ENCODE data around the gene HOXA13. TPM values are rescaled to one million over a fixed set of nuclear protein-coding genes. Genes with fewer than 3 reads are reported as not detected.

The HOXA13 gene
- total RNA-seq, 1 donor from 2014 or later: 14.5 TPM

DNA sequence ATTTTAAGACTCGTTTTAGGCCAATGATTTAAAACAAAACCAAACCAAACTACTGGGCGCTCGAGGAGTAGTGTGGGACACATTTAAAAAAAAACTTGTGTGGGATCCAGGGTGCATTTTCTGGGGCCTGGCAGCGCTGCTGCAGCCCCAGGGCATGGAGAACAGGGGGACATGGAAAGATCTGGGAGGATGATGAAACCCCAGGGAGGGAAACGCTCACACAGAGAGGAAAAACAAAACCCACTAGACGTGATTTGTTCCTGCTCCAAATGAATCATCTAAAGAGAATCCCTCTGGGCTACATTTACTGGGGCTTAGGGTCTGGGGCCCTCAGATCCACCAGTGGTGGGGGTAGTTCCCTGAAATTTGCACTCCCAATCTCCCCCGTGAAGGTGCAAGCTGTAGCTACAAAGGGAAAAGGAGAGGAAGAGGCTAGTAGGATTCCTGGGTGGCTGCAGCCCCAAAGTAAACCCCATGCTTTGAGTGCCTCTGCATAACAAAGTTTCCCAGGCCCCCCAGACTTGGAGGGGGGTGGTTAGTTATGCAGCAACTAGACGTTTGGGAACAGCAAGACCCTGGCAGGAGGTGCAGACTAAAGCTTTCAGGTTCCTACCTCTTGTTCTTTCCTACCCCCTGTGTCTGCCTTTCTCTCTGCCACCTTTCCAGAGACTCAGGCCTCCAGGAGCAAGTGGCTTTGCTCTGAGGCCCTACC is 14.5 kb upstream of the HOXA13 start:
- Histone ChIP-seq H3K4me3 (no peak overlapping the region), H3K4me1 (peaks cover 39% of the 10 kb centered on the region), H3K9me3 (no peaks in the 10 kb centered on the region), H3K27ac (peak overlapping the region; percentile 76), H3K36me3 (no peaks in the 10 kb centered on the region), H3K27me3 (no peaks in the 10 kb centered on the region)
- peak; percentile 84 to 93 for DNase-seq (ENCODE audit: extremely low spot score in 2 of 2)
- intact Hi-C loops (cut with DNase I): no loop called here
- TF ChIP-seq, protein P1, sequence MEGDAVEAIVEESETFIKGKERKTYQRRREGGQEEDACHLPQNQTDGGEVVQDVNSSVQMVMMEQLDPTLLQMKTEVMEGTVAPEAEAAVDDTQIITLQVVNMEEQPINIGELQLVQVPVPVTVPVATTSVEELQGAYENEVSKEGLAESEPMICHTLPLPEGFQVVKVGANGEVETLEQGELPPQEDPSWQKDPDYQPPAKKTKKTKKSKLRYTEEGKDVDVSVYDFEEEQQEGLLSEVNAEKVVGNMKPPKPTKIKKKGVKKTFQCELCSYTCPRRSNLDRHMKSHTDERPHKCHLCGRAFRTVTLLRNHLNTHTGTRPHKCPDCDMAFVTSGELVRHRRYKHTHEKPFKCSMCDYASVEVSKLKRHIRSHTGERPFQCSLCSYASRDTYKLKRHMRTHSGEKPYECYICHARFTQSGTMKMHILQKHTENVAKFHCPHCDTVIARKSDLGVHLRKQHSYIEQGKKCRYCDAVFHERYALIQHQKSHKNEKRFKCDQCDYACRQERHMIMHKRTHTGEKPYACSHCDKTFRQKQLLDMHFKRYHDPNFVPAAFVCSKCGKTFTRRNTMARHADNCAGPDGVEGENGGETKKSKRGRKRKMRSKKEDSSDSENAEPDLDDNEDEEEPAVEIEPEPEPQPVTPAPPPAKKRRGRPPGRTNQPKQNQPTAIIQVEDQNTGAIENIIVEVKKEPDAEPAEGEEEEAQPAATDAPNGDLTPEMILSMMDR (IDR thresholded peaks at IDR 0.05): no peak
- peak in 1 of 2 donors; percentile 4 for TF ChIP-seq POLR2AphosphoS5 (IDR thresholded peaks at IDR 0.05; ENCODE audit: insufficient read depth in 1 of 2, low read depth in 1 of 2)

DNA sequence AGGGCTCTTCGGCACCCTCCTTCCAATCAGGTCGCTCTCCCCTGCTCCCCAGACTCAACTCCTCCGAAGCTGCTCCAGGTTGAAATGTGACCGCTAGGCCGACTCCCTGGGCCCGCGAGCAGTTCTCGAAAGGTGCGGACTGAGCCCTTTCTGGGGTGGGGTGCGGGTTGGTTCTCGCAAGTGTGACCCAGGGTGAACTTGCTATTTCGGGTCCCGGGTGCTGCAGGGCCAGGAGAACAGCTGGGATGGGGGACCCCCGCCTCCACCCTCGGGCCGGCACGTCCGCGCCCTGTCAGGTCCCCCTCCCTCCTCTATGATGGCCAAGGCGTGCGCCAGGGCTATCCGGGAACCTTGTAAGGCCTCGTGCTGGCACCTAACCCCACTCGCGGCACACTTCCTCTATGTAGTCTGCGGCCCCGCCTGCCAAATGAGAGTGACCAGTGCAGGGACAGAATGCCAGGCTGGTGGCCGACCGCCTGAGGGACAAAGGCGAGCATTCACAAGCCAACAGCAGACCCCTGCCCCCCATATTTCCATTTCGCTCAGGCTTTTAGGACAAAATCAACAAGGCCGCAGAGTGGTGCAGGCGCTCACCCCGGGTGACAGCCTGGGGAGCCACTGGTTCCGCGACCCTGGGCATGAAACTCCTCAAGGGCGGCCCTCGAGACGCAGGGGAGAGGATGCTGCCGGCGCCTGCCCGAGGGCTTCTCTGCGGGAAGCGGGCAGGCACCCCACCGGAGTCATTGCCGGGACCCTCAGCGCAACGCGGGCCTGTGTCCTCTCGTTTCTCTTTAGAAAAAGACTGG is 13.7 kb upstream of the HOXA13 start:
- peak; percentile 58 to 80 for DNase-seq (ENCODE audit: extremely low spot score in 2 of 2)
- H3K27me3 ChIP-seq: no peaks in the 10 kb centered on the region
- peak overlapping the region; percentile 76 for H3K27ac ChIP-seq
- H3K4me1 ChIP-seq: peaks cover 42% of the 10 kb centered on the region
- TF ChIP-seq, protein P1 (IDR thresholded peaks at IDR 0.05): no peak
- TF ChIP-seq POLR2AphosphoS5 (IDR thresholded peaks at IDR 0.05; ENCODE audit: insufficient read depth in 1 of 2, low read depth in 1 of 2): peak in 1 of 2 donors; percentile 28
- no peaks in the 10 kb centered on the region for H3K9me3 ChIP-seq
- H3K36me3 ChIP-seq: no peaks in the 10 kb centered on the region
- no peak overlapping the region for H3K4me3 ChIP-seq
- intact Hi-C loops (cut with DNase I): no loop called here

DNA sequence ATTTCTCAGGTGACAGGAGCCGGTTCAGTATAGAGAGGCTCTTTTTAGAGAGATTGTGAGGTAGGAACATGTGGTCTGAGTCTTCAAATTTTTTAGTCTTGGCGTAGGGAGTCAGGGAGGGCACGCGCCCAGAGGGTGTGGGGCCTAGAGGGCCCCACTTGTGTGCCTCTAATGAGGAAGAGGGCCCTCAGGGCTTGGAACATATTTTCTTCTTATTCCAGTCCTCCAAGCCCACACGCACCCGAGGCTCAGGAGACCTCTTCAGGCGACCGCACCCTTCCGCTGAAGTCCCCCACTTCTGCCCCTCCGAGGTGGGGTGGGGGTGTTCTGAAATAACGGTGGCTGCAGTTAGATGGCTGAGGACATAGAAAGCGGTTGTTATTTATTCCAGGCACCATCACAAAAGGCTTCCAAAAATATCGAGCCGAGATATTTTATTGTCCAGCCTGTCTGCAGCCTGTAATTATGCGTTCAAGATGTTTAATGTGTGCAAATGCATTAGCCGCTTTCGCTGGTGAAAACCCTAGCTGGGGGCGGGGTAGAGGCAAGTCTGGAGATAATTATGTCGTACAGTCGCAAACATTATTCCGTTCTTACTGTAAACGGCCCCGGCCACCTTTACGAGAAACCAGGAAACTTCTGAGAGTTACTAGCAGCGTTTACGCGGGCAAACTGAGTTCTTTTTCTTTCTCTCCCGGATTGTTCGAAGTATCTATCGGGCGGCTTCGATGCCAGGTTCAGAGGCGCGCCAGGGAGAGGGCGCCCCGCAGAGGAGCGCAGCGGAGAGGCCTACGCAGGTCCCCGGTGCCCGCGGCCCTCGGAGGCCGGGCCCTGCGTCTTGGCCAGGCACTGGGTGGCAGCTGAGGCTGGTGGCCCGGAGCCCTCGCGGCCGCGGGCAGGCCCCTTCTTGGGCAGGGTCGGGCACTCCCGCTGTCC is 12.9 kb upstream of the HOXA13 start:
- TF ChIP-seq POLR2AphosphoS5 (IDR thresholded peaks at IDR 0.05; ENCODE audit: insufficient read depth in 1 of 2, low read depth in 1 of 2) (no peak), POLR2A (IDR thresholded peaks at IDR 0.05) (no peak)
- TF ChIP-seq, protein P1 (IDR thresholded peaks at IDR 0.05): no peak
- H3K27ac ChIP-seq: peak overlapping the region; percentile 76
- peak overlapping the region in 1 of 2 donors; percentile 12 for H3K4me3 ChIP-seq
- peaks cover 50% of the 10 kb centered on the region for H3K4me1 ChIP-seq
- no peaks in the 10 kb centered on the region for H3K9me3 ChIP-seq
- intact Hi-C loops (cut with DNase I): no loop called here
- DNase-seq (ENCODE audit: extremely low spot score in 2 of 2): peak; percentile 65 to 81
- no peaks in the 10 kb centered on the region for H3K36me3 ChIP-seq
- H3K27me3 ChIP-seq: no peaks in the 10 kb centered on the region

DNA sequence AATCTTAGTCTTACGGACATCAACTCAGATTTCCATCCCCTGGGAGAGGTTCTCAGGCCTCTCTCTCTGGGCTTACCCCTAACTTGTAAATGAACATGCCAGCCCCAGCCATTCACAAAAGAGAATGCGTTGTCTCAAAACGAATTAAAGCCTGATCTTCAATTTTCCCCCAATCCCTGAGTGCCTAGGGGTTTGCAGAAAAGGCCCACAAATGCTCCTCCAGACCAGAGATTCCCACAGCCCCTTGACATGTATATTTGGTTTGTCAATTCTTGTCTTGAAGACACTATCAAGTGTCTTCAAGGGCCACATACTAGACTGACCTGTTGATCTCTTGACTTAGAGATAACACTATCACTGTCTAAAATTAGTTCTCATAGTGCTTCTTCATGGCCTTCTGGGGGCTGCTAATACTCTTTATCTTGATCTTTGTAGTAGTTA is 11.9 kb upstream of the HOXA13 start:
- TF ChIP-seq POLR2A (IDR thresholded peaks at IDR 0.05) (no peak), POLR2AphosphoS5 (IDR thresholded peaks at IDR 0.05; ENCODE audit: insufficient read depth in 1 of 2, low read depth in 1 of 2) (no peak)
- TF ChIP-seq, protein P1 (IDR thresholded peaks at IDR 0.05): no peak
- Histone ChIP-seq H3K27me3 (no peaks in the 10 kb centered on the region), H3K4me1 (peaks cover 54% of the 10 kb centered on the region), H3K9me3 (no peaks in the 10 kb centered on the region), H3K27ac (peak overlapping the region; percentile 76), H3K4me3 (no peak overlapping the region), H3K36me3 (no peaks in the 10 kb centered on the region)
- intact Hi-C loops (cut with DNase I): no loop called here
- DNase-seq (ENCODE audit: extremely low spot score in 2 of 2): peak in 1 of 2 donors; percentile 27

Data from vagina (tissue), 2 donors.